Activated T-cell treated with anti-CD3 and anti-CD28 coated beads for 24 hours (primary cell): ENCODE results near the gene MAD1L1.

Source experiments
- DNase-seq: peaks from one replicate; pipeline ENCODE4 v3.0.0-alpha.2; 2020; ENCODE audit warnings: low read depth

The MAD1L1 gene

DNA sequence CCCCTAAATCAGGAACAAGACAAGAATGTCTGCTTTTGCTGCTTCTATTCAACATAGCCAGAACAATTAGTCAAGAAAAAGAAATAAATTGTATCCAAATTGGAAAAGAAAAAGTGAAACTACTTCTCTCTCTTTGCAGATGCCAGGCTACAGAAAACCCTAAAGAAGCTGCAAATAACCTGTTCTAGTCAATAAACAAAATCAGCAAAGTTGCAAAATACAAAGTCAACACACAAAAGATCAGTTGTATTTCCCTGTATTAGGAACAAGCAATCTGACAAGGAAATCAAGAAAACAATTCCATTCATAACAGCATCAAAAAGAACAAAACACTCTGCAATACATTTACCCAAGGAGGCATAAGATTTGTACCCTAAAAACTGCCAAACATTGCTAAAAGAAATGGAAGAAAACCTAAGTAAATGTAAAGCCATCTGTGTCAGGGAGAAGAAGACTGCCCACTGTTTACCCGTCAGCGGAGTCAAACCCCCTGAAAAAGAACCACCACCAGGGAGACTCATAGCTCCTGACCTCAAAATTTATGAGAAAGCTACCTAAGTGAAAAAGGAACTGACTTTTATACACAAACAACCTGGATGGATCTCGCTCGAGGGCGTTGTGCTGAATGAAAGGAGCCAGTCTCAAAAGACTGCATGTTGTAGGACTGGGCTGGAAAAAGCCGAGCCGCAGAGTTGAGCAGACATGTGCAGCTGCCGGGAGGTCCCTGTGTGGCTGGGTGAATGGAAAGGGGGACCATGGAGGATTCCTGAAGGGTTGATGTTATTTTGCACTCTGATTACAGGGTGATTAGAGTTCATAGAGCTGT is 263.1 kb downstream of the MAD1L1 start:
- no peak for DNase-seq

DNA sequence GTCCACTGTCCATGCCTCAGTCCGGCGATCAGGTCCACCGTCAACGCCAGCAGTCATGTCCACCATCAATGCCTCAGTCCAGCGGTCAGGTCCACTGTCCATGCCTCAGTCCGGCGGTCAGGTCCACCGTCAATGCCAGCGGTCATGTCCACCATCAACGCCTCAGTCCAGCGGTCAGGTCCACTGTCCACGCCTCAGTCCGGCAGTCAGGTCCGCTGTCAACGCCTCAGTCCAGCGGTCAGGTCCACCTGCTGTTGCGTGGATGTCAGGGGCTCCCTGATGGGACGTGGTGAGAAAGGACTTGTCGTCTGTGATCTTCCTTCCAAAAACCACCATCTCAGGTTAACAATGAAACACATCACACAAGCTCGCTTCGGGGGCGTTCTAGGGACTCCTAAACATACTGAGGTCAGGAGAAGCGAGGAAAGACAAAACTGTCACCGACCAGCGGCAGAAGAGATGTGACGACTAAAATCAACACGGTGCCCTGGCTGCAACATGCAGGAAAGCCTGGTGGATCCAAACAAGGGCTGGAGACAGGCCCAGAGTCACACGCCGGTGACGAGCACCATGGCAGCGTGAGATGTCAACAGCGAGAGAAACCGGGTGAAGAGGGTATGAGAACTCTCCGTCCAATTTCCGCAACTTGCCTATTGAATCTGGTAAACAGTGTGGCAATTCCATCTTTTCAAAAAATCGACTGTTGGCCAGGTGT is 264.2 kb downstream of the MAD1L1 start:
- no peak for DNase-seq

DNA sequence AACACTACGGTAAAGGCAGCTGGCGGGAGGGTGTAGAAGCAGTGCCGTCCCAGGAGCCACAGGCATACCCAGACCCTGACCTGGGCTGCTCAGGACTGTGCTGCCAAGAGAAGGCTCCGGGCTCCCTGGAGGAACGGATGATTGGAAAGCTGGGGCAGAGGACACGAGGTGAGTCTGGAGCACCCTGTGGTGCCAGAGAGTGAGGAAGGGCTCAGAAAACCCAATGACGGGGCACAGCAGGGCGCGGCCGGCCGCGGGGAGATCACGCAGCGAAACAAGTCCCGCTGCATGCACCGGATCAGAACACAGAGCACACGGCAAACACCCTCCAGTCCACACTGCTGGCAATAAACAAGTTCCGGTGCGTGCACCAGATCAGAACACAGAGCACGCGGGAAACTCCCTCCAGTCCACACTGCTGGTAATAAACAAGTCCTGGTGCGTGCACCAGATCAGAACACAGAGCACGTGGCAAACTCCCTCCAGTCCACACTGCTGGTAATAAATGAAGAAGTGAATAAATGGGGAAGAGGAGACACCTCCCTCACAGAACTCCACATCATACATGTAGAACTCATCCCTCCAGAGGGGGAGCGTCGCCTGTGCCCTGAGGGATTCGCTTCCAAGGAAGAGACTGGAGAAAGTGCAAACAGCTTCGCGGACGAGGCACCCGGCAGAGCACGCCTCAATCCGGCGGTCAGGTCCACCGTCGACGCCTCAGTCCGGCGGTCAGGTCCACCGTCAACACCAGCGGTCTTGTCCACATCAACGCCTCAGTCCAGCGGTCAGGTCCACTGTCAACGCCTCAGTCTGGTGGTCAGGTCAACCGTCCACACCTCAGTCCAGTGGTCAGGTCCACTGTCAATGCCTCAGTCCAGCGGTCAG is 265.0 kb downstream of the MAD1L1 start:
- DNase-seq: no peak

DNA sequence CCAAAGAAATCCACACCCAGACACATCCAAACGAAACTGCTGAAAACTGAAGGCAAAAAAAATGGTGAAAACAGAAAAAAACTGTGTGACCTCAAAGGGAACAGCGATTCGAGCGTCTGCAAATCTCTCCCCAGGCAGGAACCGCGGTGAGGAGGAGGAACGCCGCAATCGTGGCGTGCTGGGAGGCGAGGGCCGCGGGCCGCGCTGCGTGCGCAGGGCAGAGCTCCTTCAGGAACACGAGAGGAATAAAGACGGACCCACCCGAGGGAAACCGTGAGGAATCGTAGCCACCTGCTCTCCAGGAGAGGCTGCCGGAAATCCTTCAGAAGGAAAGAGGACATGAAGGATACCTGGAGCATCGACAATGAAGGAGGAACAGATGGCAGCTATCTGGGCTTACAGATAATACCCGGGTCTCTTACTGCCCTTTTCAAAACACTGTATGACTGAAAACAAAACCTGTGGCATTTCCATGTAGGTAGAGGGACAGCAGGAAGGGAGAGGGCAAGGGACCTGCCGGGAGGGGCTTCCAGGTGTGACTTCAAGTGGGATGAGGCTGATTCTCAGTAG is 266.0 kb downstream of the MAD1L1 start:
- no peak for DNase-seq

DNA sequence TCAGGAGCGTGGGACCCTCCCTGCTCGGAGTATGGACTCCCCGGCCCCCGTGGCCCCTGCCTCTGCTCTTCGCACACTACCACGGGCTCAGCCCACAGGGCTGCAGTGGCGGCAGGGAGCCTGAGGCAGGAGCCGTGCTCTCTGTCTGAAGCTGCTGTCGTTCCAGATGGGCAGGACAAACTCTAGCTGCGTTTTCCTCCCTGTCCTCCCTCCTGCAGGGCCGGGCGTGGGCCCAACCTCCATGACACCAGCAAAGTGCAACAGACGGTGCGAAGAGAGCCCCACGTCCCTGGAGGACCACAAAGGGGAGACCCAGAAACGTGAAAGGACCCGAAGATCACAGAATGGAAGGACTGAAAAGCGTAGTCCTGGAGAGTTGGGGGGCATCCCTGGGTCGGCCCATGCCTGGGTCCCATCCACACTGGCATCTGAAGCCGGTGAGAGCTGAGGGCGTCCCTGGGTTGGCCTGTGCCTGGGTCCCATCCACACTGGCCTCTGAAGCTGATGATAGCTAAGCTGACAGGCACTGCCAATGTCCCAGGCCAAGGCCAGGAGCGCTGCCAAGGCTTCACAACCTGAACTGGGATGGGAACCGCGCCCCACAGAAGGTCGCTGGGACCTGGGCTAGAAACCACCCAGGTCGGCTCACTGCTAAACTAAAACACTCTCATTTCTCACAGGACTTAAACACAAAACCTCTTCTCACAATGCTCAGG is 267.0 kb downstream of the MAD1L1 start:
- DNase-seq: no peak

DNA sequence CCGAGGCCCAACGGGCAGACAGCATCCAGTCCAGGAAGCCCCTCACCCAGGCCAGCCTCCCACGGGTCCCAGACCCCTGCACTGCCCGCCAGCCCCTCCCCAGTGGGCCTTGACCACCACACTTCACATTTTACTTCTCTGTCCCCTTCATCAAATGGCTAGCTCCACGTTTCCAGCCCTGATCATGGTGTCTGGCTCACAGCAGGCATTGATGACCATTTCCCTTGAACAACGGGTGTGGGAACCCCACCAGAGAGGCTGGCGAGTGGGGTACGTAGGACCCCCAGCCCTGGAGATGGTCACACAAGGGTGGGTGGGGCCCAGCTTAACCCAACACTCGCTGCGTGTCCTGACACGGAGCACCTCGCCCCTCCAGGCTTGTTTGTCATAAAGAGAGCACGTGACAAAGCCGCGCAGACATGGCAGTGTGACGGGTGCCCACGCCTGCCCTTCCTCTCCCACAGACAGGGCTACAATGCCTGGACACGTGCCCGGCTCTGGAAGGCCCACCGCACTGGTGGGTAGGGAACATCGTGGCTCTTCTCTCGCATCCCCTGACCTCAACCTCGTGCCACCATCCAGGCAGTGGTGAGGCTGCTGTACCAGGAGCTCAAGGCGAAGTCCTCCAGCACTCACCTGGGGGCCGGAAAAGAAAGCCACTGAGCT is 267.7 kb downstream of the MAD1L1 start:
- DNase-seq: no peak

DNA sequence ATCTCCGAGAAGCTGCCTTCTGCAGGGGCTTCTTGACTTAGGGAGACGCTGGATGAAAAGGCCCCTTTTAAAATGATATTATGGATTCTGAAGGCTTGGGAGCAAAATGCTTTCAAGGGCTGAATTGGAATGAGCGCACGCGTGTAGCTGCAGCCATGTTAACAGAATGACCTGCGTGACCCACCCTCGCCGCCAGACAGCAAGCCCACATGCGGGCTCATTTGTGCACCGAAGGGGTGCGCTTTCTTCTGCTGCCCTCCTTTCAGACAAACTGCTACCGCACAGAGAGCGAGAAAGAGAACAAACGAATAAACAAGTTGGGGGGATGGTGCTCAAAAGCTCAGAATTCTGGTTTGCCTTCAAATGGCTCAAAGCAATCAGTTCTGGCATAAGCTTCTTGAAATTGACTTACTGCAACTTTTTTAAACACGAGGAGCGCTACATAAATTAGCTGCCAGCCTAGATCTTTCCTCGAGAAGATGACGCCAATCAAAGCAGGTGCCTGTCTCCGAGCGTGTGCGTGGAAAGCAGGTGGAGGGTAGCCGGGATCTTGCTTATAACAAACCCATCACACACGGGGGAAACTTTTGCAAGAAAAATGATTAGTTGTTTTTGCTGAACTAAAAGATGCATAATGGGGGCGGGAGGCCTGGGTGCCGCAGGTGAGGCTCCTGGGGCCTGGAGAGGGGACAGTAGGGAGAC is 268.4 kb downstream of the MAD1L1 start:
- DNase-seq: no peak

DNA sequence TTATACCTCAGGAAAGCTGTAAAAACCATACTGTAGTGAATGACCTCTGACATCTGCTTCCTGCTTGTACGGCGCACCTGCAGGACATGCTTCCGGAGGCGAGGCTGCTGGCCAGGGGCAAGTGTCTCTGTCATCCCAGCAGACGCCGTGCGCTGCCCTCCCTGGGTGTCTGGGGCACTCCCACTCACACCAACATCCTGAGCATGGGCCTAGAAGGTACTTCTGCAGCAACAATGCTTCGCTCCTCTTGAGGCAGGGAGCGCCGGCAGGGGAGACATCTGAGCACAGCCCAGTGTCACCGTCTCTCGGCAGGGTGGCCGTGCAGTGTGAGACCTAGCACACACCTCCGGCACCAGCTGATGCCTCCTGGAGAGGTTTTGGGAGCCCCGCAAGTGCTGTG is 269.2 kb downstream of the MAD1L1 start:
- DNase-seq: no peak

DNA sequence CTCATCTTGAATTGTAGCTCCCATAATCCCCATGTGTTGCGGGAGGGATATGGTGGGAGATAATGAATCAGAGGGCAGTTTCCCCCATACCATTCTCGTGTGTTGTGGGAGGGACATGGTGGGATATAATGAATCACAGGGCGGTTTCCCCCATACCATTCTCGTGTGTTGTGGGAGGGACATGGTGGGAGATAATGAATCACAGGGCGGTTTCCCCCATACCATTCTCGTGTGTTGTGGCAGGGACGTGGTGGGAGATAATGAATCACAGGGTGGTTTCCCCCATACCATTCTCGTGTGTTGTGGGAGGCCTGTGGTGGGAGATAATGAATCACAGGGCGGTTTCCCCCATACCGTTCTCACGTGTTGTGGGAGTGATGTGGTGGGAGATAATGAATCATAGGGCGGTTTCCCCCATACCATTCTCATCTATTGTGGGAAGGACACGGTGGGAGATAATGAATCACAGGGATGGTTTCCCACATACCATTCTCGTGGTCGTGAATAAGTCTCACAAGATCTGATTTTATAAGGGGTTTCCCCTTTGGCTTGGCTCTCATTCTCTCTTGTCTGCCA is 271.0 kb downstream of the MAD1L1 start:
- peak; percentile 51 for DNase-seq

DNA sequence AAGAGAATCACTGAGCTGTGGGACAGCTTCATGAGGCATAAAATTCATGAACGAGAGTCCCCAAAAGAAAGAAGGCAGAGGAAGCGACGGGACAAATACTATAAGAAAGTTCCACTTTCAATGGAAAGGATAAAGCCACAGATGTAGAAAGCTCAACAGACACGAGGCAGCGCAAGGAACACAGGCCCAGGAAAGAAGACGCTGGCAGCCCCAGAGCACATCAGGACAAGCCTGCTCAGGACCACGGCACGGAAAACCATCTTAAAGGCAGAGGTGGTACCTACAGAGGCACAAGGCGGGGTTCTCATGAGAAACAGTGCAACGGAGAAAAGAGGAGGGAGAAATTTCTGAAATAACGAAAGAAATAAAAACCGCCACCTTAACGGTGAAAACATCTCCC is 273.4 kb downstream of the MAD1L1 start:
- no peak for DNase-seq

DNA sequence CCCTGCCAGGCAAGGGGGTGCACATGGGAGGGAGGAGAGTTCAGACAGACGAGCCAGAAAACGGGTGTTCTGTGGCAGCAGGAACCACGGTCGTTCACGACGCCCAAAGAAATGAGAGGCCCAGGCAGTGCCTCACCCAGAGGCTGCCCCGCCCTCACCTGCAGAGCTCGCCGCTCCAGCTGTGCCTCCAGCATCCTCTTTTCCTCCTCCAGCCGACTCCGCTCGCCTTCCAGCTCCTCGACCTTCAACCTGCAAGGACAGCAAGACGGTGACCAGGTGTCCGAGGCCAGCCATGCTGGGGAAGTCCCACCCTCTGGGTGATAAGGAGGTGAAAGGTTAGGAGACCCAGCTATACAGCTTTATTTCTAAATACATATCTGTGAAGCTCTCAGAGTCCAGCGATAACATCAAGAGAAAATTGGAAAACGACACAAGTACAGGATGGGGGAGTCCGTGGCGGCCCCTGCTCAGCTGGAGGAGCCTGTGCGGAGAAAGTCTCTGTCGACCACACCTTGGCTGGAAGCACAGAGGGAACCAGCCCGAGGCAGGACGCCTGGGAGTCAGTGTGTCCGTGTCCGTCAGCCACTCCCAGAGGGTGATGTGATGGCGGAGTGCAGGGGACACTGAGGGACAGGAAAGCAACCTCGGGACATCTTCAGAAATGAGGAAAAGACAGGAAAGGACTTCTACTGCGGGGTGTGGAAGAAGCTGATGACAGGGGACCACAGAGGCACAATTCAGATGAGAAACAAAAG is 275.1 kb downstream of the MAD1L1 start:
- DNase-seq: no peak

DNA sequence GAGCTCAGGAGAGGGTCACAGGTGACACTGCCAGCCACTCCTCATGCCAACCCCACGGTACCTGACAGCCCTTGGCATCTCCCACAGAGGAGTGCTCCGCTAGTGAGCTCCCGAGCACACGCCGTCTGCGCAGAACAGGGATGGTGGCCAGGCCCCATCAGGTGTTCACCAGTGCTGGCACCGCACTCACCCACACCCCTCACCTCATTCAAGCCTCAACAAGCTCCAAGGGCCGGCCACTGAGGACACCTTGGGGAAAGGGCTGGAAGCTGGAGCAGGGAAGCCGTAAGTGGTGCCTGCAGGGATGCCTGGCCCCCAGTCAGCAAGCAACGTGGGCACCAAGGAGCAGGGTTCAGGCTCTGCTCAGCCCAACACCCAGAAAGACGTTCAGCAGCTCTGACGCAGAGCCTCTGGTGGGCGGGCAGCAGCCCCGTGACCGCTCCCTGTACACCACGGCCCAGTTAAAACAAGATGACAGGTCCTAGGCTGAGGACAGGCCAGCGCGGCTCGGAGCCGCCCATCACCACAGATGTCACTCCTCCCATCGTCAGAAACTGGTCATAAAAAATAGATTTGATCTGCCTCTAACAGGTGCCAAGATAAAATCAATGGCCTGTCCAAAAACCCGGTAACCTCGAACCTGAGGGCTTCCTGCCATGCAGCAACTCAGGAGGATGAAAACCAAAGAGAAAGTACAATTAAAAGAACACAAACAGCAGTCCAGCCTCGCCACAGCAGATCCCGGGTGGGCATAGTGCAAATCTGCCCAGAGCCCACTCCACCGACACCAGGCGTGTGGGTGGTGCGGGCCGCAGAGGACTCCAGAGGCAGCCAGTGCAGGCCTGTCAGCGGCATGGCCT is 275.9 kb downstream of the MAD1L1 start:
- DNase-seq: no peak

DNA sequence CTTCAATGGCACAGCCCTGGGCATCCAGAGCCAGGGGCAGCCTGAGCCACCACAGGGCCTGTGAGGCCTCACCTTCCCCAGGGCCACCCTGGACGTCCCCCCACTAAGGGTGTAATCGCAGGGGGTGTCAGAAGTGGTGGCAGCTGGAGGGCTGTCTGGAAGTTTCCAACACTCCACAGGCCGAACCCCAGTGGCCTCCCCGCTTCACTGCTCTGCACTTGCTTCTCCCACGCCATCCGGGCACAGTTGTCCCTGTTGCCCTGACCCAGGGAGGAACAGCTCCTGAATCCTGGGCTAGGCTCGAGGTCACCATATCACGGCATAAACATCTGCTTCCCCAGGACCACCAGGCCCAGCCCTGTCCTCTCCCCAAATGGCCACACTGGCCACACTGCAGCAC is 276.6 kb downstream of the MAD1L1 start:
- DNase-seq: no peak

DNA sequence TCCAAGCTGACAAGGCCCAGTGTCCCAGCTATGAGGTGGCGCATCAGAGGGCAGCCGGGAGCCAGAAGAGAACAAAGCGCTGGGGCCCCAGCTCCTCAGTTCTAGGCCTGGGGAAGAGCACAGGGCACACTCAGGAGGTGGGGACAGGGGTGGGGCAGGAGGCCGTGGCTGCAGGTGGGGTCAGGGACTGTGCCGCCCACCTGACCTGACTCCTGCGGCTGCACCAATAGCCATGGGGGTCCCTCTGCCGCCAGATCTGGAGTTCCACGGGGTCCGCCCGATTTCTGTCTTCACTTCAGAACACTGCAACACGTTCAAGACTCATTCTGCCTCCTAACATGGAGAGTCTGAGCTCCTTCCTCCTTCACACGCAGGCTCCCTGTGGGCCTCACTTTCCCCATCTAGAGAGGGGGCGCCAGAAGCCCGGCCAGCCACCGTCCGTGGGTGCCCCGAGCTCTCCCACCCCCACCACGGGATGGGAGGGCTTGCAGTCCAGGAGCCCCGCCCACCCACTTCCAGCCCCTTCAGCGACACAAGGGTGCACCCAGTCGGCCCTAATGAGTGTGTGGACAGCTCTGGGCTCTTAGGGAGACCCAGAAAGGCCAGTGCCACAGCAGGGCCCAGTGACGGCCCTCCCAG is 278.3 kb downstream of the MAD1L1 start:
- no peak for DNase-seq

DNA sequence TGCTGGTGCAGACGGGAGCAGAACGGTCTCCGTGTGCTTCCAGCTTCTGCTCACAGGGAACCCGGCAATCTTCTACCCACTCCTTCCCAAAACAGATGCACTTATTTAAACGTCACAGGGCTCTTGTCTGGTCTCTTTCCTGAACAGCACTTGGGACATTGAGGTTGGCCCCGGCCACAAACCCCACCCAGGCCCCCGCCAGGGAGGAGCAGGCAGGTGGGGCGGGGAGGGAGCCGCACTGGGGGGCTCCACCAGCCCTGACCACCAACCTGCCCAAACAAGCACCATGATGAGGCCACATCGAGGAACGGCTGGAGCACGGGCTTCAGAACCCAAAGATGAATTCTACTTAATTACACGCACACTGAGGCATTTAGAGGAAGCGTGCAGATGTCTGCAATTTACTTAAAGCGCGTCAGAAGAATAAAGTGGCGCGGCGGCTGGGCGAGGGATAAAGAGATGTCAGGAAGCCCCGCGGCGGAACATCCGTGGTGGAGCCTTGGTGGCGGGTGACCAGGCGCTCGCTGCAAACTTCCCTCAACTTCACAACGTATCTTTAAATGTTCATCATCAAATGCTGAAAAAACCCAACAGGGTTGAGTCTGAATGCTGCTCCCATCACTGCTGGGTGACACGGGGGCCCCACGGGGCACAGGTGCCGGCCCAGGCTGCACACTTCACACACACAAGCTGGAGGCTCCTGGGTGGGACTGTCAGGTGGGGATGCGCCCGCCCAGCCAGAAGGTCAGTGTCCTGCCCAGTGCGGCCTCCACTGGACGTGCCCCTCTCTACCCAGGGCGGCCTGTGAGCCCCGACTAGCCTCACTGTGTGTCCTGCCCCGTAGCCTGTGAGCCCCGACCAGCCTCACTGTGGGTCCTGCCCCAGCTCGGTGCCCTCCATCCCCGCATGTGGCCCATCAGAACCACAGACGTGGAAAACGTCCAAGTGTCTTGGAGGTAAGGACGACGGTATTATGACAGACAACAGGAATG is 279.2 kb downstream of the MAD1L1 start:
- DNase-seq: no peak

DNA sequence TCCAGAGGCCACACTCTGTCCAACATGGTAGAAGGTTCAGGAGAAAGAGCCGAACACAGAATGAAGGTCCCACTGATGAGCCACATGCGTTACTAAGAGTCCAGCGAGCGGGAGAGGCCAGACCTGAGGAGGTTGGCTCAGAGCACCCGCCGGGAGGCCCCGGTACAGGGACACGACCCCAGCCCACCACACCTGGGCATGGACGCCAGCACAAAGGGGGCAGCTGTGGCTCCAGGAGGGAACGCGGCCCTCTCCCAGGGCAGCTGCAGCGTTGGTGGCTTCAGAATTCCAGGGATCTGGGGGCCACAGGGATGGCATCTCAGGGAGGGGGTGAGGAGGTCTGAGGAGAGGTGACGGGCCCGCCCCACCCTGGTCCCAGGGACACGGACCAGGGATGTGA is 280.0 kb downstream of the MAD1L1 start:
- DNase-seq: no peak
